GM23338 (cell line): ENCODE results near the gene TERT. TPM values are rescaled to one million over a fixed set of nuclear protein-coding genes. Genes with fewer than 3 reads are reported as not detected.

Experiments
- ATAC-seq: fragments of 200-7000 bp; cut with Tn5 transposase; 3 replicates; pipeline ENCODE4 v1.9.1; 2020
- DNase-seq: peaks from one replicate; pipeline ENCODE4 v3.0.0-alpha.2; 2015; ENCODE audit warnings: low spot score
- H2AFZ ChIP-seq: fragments of 200-600 bp; sonication (generic); 2 replicates; pipeline ENCODE4 v1.8.0; 2016; ENCODE audit warnings: antibody characterized with exemption, mild to moderate bottlenecking, moderate library complexity
- H3F3A ChIP-seq: fragments of 200-600 bp; sonication (generic); replicated peaks from 2 replicates; pipeline ENCODE4 v1.8.0; 2017; ENCODE audit warnings: antibody characterized with exemption, mixed run types, low read depth
- H3K27ac ChIP-seq: fragments of 200-600 bp; sonication (generic); 2 replicates; pipeline ENCODE4 v1.6.1; 2016; ENCODE audit warnings: low read depth
- H3K27me3 ChIP-seq: fragments of 200-600 bp; sonication (generic); 2 replicates; pipeline ENCODE4 v1.8.0; 2016; ENCODE audit warnings: mild to moderate bottlenecking, mixed run types, moderate library complexity; ENCODE audit not compliant: insufficient read depth
- H3K36me3 ChIP-seq: fragments of 200-600 bp; sonication (generic); 2 replicates; pipeline ENCODE4 v1.8.0; 2016; ENCODE audit warnings: mild to moderate bottlenecking; ENCODE audit not compliant: insufficient read depth
- H3K4me1 ChIP-seq: fragments of 200-600 bp; sonication (generic); 2 replicates; pipeline ENCODE4 v1.8.0; 2016; ENCODE audit warnings: mild to moderate bottlenecking, moderate library complexity; ENCODE audit not compliant: insufficient read depth
- H3K4me2 ChIP-seq: fragments of 200-600 bp; sonication (generic); 2 replicates; pipeline ENCODE4 v1.7.1; 2017; ENCODE audit warnings: mixed run types
- H3K4me3 ChIP-seq: fragments of 200-600 bp; sonication (generic); 2 replicates; pipeline ENCODE4 v1.6.1; 2016; ENCODE audit warnings: mixed run types
- H3K79me2 ChIP-seq: fragments of 200-600 bp; sonication (generic); replicated peaks from 2 replicates; pipeline ENCODE4 v1.8.0; 2017; ENCODE audit warnings: mild to moderate bottlenecking; ENCODE audit not compliant: insufficient read depth
- H3K9me2 ChIP-seq: fragments of 200-600 bp; sonication (generic); 2 replicates; pipeline ENCODE4 v1.8.0; 2017; ENCODE audit not compliant: insufficient read depth
- H4K20me1 ChIP-seq: fragments of 200-600 bp; sonication (generic); replicated peaks from 2 replicates; pipeline ENCODE4 v1.8.0; 2017; ENCODE audit warnings: mild to moderate bottlenecking; ENCODE audit not compliant: insufficient read depth
- H3K27ac Mint-ChIP-seq: 2 replicates; pipeline ENCODE4 v1.8.0; 2020; ENCODE audit warnings: inconsistent platforms, mild to moderate bottlenecking, moderate library complexity, mixed read lengths
- H3K27me3 Mint-ChIP-seq: 3 replicates; pipeline ENCODE4 v1.8.0; 2022; ENCODE audit warnings: low read depth, mild to moderate bottlenecking, moderate library complexity, mixed read lengths, inconsistent platforms; ENCODE audit not compliant: insufficient read depth, poor library complexity
- H3K36me3 Mint-ChIP-seq: 3 replicates; pipeline ENCODE4 v1.8.0; 2021; ENCODE audit warnings: low read depth, mild to moderate bottlenecking, inconsistent platforms, moderate library complexity, mixed read lengths
- H3K4me1 Mint-ChIP-seq: 3 replicates; pipeline ENCODE4 v1.8.0; 2020; ENCODE audit warnings: mild to moderate bottlenecking, inconsistent platforms, mixed read lengths
- H3K4me3 Mint-ChIP-seq: 3 replicates; pipeline ENCODE4 v1.8.0; 2021; ENCODE audit warnings: moderate library complexity, mild to moderate bottlenecking, inconsistent platforms, mixed read lengths
- H3K9me3 Mint-ChIP-seq: 3 replicates; pipeline ENCODE4 v1.8.0; 2020; ENCODE audit warnings: moderate library complexity, mild to moderate bottlenecking, inconsistent platforms, mixed read lengths
- CREB1 ChIP-seq: fragments of 250-450 bp; sonication (Bioruptor Pico); IDR thresholded peaks from 2 replicates; pipeline ENCODE4 v1.5.0; 2020; ENCODE audit warnings: low read depth, mild to moderate bottlenecking, moderate library complexity
- EZH2 ChIP-seq: fragments of 200-600 bp; sonication (generic); IDR thresholded peaks from one replicate; pipeline ENCODE4 v1.8.0; 2017; ENCODE audit warnings: antibody characterized with exemption, mild to moderate bottlenecking, low read depth; ENCODE audit not compliant: unreplicated experiment
- EZH2phosphoT487 ChIP-seq: fragments of 200-600 bp; sonication (generic); IDR thresholded peaks from one replicate; pipeline ENCODE4 v1.8.1; 2018; ENCODE audit warnings: antibody characterized with exemption; ENCODE audit not compliant: unreplicated experiment
- JUNB ChIP-seq: IDR thresholded peaks from one replicate; pipeline ENCODE4 v1.6.1; 2016; ENCODE audit warnings: antibody characterized with exemption; ENCODE audit not compliant: unreplicated experiment
- NANOG ChIP-seq: IDR thresholded peaks from 2 replicates; pipeline ENCODE4 v1.6.1; 2016; ENCODE audit warnings: antibody characterized with exemption, borderline replicate concordance
- POLR2AphosphoS5 ChIP-seq: IDR thresholded peaks from 2 replicates; pipeline ENCODE4 v1.6.1; 2016; ENCODE audit warnings: antibody characterized with exemption, low read depth
- ZNF114 ChIP-seq: fragments of 250-450 bp; sonication (Bioruptor Pico); IDR thresholded peaks from 2 replicates; pipeline ENCODE4 v1.5.0; 2020; ENCODE audit warnings: mild to moderate bottlenecking, moderate library complexity
- ZNF331 ChIP-seq: fragments of 250-450 bp; sonication (Bioruptor Pico); IDR thresholded peaks from 2 replicates; pipeline ENCODE4 v1.5.0; 2020; ENCODE audit warnings: low read depth, mild to moderate bottlenecking, moderate library complexity
- polyA plus RNA-seq: library from polyadenylated mRNA; unstranded; fragments of >200 nt; fragmentation: Nextera tagmentation; extraction: Ambion mirVana; gene quantifications from 2 replicates; pipeline ENCODE4 v1.2.1, GENCODE V29; 2016
- total RNA-seq: library from RNA; depleted of rRNA; stranded (reverse); fragments of >200 nt; shearing (Covaris generic); gene quantifications from 2 replicates; pipeline ENCODE4 v1.2.3, GENCODE V29; 2014
- TF ChIP-seq, protein P1 (sequence below): IDR thresholded peaks from one replicate; pipeline ENCODE4 v1.6.1; 2018; ENCODE audit warnings: antibody characterized with exemption; ENCODE audit not compliant: unreplicated experiment
- TF ChIP-seq, protein P2 (sequence below): IDR thresholded peaks from 2 replicates; pipeline ENCODE4 v1.6.1; 2016; ENCODE audit warnings: antibody characterized with exemption
- TF ChIP-seq, protein P3 (sequence below): fragments of 250-450 bp; sonication (Bioruptor Pico); IDR thresholded peaks from 2 replicates; pipeline ENCODE4 v1.5.0; 2020; ENCODE audit warnings: mild to moderate bottlenecking, moderate library complexity

TERT gene
- total and polyA plus RNA-seq, 2 experiments from 2014 or later = 9.8 to 46.4 TPM

DNA sequence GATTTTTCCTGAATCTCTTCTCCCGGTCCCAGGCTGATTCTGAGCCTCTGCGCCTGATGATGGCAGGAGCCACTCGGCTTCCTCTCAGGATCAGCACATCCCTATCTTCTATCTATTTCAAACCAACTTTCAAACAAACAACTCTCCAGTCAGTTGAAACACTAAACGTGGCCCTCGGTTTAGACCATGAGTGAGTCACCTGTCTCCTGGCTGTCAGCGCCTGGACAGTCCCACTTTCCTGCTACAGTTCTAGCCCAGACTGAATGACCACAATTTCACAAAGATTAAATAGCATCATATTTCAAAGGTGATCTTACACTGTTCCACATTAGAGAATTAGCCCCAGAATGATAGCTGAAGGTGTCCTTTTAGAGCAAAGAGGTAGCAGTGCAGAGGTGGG is 87.3 kb downstream of the TERT start:
- H3K9me3 Mint-ChIP-seq = no peaks in the 10 kb centered on the region; the same call in 2 of the 3 replicates
- no peak for ATAC-seq

More for the DNA sequence above, 87.3 kb downstream of the TERT start:
- H3K27ac Mint-ChIP-seq = no peak overlapping the region
- TF ChIP-seq, protein P1, sequence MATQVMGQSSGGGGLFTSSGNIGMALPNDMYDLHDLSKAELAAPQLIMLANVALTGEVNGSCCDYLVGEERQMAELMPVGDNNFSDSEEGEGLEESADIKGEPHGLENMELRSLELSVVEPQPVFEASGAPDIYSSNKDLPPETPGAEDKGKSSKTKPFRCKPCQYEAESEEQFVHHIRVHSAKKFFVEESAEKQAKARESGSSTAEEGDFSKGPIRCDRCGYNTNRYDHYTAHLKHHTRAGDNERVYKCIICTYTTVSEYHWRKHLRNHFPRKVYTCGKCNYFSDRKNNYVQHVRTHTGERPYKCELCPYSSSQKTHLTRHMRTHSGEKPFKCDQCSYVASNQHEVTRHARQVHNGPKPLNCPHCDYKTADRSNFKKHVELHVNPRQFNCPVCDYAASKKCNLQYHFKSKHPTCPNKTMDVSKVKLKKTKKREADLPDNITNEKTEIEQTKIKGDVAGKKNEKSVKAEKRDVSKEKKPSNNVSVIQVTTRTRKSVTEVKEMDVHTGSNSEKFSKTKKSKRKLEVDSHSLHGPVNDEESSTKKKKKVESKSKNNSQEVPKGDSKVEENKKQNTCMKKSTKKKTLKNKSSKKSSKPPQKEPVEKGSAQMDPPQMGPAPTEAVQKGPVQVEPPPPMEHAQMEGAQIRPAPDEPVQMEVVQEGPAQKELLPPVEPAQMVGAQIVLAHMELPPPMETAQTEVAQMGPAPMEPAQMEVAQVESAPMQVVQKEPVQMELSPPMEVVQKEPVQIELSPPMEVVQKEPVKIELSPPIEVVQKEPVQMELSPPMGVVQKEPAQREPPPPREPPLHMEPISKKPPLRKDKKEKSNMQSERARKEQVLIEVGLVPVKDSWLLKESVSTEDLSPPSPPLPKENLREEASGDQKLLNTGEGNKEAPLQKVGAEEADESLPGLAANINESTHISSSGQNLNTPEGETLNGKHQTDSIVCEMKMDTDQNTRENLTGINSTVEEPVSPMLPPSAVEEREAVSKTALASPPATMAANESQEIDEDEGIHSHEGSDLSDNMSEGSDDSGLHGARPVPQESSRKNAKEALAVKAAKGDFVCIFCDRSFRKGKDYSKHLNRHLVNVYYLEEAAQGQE = no peak
- no peak for TF ChIP-seq ZNF331 (CRISPR knock-in tag)
- TF ChIP-seq, protein P2, sequence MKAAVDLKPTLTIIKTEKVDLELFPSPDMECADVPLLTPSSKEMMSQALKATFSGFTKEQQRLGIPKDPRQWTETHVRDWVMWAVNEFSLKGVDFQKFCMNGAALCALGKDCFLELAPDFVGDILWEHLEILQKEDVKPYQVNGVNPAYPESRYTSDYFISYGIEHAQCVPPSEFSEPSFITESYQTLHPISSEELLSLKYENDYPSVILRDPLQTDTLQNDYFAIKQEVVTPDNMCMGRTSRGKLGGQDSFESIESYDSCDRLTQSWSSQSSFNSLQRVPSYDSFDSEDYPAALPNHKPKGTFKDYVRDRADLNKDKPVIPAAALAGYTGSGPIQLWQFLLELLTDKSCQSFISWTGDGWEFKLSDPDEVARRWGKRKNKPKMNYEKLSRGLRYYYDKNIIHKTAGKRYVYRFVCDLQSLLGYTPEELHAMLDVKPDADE = no peak
- TF ChIP-seq EZH2phosphoT487 = no peak
- no peak for TF ChIP-seq CREB1 (CRISPR knock-in tag)
- no peak for TF ChIP-seq ZNF114
- TF ChIP-seq NANOG = no peak
- TF ChIP-seq JUNB = no peak
- TF ChIP-seq, protein P3, sequence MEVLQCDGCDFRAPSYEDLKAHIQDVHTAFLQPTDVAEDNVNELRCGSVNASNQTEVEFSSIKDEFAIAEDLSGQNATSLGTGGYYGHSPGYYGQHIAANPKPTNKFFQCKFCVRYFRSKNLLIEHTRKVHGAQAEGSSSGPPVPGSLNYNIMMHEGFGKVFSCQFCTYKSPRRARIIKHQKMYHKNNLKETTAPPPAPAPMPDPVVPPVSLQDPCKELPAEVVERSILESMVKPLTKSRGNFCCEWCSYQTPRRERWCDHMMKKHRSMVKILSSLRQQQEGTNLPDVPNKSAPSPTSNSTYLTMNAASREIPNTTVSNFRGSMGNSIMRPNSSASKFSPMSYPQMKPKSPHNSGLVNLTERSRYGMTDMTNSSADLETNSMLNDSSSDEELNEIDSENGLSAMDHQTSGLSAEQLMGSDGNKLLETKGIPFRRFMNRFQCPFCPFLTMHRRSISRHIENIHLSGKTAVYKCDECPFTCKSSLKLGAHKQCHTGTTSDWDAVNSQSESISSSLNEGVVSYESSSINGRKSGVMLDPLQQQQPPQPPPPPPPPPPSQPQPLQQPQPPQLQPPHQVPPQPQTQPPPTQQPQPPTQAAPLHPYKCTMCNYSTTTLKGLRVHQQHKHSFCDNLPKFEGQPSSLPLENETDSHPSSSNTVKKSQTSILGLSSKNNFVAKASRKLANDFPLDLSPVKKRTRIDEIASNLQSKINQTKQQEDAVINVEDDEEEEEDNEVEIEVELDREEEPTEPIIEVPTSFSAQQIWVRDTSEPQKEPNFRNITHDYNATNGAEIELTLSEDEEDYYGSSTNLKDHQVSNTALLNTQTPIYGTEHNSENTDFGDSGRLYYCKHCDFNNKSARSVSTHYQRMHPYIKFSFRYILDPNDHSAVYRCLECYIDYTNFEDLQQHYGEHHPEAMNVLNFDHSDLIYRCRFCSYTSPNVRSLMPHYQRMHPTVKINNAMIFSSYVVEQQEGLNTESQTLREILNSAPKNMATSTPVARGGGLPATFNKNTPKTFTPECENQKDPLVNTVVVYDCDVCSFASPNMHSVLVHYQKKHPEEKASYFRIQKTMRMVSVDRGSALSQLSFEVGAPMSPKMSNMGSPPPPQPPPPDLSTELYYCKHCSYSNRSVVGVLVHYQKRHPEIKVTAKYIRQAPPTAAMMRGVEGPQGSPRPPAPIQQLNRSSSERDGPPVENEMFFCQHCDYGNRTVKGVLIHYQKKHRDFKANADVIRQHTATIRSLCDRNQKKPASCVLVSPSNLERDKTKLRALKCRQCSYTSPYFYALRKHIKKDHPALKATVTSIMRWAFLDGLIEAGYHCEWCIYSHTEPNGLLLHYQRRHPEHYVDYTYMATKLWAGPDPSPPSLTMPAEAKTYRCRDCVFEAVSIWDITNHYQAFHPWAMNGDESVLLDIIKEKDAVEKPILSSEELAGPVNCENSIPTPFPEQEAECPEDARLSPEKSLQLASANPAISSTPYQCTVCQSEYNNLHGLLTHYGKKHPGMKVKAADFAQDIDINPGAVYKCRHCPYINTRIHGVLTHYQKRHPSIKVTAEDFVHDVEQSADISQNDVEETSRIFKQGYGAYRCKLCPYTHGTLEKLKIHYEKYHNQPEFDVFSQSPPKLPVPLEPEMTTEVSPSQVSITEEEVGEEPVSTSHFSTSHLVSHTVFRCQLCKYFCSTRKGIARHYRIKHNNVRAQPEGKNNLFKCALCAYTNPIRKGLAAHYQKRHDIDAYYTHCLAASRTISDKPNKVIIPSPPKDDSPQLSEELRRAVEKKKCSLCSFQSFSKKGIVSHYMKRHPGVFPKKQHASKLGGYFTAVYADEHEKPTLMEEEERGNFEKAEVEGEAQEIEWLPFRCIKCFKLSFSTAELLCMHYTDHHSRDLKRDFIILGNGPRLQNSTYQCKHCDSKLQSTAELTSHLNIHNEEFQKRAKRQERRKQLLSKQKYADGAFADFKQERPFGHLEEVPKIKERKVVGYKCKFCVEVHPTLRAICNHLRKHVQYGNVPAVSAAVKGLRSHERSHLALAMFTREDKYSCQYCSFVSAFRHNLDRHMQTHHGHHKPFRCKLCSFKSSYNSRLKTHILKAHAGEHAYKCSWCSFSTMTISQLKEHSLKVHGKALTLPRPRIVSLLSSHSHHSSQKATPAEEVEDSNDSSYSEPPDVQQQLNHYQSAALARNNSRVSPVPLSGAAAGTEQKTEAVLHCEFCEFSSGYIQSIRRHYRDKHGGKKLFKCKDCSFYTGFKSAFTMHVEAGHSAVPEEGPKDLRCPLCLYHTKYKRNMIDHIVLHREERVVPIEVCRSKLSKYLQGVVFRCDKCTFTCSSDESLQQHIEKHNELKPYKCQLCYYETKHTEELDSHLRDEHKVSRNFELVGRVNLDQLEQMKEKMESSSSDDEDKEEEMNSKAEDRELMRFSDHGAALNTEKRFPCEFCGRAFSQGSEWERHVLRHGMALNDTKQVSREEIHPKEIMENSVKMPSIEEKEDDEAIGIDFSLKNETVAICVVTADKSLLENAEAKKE (CRISPR knock-in tag) = no peak
- no peak for TF ChIP-seq EZH2
- no peak for TF ChIP-seq POLR2AphosphoS5
- no peaks in the 10 kb centered on the region for H3K36me3 ChIP-seq
- H3K4me1 ChIP-seq = no peaks in the 10 kb centered on the region
- H3F3A ChIP-seq = no peaks in the 10 kb centered on the region
- DNase-seq = no peak
- no peaks in the 10 kb centered on the region; the same call in 1 of the 2 replicates for H4K20me1 ChIP-seq
- no peak overlapping the region for H3K4me3 ChIP-seq
- no peaks in the 10 kb centered on the region for H3K79me2 ChIP-seq
- no peak overlapping the region for H3K4me2 ChIP-seq
- no peak overlapping the region for H3K27ac ChIP-seq
- H3K4me1 Mint-ChIP-seq = peaks cover 10% of the 10 kb centered on the region
- no peaks in the 10 kb centered on the region for H3K27me3 ChIP-seq
- no peak overlapping the region for H2AFZ ChIP-seq
- no peak overlapping the region for H3K4me3 Mint-ChIP-seq
- peaks cover 7% of the 10 kb centered on the region for H3K27me3 Mint-ChIP-seq
- H3K36me3 Mint-ChIP-seq = no peaks in the 10 kb centered on the region; the same call in 2 of the 3 replicates
- no peaks in the 10 kb centered on the region for H3K9me2 ChIP-seq
